ENCODE measurements around the gene EXOC6B. TPM values are rescaled to one million over a fixed set of nuclear protein-coding genes. Genes with fewer than 3 reads are reported as not detected.

EXOC6B gene
- total RNA-seq, 1 donor from 2014 or later, result 7.7 TPM

DNA sequence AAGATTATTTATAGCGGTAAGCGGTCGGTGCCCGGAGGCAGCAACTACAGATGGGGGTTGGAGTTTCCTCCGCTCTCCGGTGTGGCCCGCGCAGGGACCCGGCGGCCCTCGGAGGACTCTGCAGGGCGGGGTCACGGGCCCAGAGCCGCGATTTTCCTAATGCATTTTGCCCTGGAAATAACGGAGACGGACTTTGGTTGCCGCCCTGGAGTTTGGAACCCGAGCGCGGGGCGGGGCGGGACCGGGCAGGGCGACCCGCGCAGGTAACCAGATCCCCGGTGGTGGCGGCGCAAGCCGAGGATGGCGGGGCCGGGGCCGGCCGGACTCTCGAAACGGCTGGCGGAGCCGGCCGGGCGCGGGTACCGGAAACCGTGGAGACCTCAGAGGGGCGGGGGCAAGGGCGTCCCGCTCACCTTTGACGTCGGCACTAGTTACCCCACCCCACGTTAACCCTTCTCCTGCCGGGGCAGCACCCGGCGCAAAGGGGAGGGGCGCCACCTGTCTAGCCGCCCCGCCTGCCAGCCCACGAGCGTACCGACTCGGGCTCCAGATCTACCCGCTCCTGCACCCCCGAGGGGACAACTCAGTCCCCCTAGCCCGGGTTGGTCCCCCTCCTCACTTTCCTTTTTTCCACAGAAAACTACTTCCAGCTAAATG lies 681.1 kb downstream of the EXOC6B start:
- TF ChIP-seq, protein P1, sequence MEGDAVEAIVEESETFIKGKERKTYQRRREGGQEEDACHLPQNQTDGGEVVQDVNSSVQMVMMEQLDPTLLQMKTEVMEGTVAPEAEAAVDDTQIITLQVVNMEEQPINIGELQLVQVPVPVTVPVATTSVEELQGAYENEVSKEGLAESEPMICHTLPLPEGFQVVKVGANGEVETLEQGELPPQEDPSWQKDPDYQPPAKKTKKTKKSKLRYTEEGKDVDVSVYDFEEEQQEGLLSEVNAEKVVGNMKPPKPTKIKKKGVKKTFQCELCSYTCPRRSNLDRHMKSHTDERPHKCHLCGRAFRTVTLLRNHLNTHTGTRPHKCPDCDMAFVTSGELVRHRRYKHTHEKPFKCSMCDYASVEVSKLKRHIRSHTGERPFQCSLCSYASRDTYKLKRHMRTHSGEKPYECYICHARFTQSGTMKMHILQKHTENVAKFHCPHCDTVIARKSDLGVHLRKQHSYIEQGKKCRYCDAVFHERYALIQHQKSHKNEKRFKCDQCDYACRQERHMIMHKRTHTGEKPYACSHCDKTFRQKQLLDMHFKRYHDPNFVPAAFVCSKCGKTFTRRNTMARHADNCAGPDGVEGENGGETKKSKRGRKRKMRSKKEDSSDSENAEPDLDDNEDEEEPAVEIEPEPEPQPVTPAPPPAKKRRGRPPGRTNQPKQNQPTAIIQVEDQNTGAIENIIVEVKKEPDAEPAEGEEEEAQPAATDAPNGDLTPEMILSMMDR (conservative IDR thresholded peaks at IDR 0.05; ENCODE audit: low read depth, low read length), result no peak
- peak overlapping the region; percentile 38 for H3K4me3 ChIP-seq (ENCODE audit: low read depth, low read length)
- DNase-seq (ENCODE audit: low read depth), result no peak

DNA sequence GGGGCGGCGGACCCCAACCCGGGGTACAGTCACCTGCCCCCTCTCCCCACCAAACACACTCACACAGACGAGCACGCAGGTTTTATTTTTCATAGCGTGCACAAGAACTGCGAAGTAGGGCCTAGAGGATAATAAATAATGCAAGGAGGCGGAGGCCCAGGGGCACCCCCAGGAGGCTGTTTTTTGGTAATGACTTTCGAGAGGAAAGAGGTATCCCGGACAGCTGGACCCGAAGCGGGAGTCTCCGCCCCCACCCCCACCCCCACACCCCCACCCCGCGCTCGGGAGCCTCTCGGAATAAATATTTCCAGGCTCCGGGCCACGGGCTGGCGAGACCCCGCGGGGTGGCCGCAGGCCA lies 681.6 kb downstream of the EXOC6B start:
- DNase-seq (ENCODE audit: low read depth), result no peak
- TF ChIP-seq, protein P1 (conservative IDR thresholded peaks at IDR 0.05; ENCODE audit: low read depth, low read length), result no peak
- peak overlapping the region; percentile 38 for H3K4me3 ChIP-seq (ENCODE audit: low read depth, low read length)

DNA sequence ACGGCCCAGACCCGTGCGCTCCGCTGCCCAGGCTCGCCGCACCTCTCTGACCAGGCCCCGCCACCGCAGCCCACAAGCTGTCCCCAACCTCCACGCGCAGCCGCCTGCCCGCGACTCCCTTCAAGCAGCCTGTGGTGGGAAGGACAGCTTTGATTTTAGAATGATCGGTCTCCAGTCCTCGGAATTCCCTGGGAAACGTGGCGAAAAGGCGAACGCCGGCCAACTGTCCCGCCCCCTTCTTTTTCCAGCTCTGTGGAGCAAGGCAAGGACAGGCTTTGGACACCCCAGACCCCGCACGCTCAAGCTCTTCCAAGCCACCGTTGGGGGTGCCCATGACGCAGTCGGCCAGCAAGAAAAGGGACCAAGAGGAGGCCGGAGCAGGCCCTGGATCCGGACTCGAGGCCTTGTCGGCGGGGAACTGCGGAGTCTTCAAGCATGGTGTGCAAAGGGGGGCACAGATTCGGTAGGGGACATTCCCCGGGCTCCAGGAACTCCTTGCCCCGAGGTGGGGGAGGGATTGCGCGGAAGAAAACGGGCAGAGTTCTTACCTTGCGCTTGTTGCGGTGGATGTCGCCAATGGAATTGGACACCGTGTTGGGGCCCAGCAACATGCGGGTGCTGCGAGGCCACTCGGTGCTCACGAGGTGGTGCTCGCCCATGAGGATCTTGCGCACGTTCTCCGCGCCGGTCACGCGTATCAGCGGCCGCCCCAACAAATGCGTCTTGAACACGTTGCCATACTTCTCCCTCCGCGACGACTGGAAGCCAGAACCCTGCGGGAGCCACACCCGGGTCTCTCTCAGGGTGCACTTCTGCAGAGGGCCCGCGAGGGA lies 682.2 kb downstream of the EXOC6B start:
- TF ChIP-seq, protein P1 (conservative IDR thresholded peaks at IDR 0.05; ENCODE audit: low read depth, low read length), result no peak
- H3K4me3 ChIP-seq (ENCODE audit: low read depth, low read length), result peak overlapping the region; percentile 7
- no peak for DNase-seq (ENCODE audit: low read depth)

DNA sequence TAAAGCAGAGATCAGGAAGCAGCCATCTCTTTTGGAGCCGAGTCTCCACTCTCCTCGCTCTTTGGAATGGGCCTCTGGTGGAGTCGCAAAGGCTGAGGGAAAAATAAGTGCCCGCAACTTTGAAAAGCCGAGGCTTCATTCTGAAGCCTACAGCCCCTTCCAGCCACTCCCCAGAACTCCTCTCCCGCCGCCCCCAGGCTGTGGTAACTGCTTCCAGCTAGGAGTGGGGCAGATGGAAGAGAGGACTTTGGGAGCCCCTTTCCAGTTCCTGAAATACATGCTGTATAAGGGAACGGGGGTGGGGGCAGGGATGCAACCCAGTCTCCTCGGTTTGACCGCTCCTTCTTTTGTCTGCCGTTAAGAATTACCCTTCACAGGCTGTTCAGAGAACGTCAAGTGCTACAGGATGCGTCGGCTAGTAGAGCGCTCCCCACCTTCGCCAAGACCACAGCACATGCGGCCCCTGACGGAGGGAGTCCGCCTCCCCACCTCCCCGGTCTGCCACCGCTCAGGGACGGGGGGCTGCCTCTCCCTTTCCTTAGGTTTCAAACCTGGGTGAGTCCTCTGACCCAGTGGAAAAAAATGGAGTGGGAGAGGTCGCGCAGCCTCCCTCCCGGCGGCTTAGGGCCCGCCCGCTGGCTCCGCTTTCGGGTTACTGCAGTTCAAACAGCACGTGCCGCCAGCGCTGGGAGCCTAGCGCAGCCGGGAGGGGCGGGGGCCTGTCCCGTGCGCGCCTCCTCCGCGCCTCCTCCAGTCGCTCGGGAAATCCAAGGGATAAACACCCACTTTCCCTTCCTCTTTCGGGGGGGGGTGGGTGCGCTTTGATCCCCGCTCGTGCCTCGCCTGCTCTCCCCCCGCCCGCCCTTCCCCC lies 683.0 kb downstream of the EXOC6B start:
- DNase-seq (ENCODE audit: low read depth), result no peak
- TF ChIP-seq, protein P1 (conservative IDR thresholded peaks at IDR 0.05; ENCODE audit: low read depth, low read length), result no peak
- peak overlapping the region; percentile 7 for H3K4me3 ChIP-seq (ENCODE audit: low read depth, low read length)

DNA sequence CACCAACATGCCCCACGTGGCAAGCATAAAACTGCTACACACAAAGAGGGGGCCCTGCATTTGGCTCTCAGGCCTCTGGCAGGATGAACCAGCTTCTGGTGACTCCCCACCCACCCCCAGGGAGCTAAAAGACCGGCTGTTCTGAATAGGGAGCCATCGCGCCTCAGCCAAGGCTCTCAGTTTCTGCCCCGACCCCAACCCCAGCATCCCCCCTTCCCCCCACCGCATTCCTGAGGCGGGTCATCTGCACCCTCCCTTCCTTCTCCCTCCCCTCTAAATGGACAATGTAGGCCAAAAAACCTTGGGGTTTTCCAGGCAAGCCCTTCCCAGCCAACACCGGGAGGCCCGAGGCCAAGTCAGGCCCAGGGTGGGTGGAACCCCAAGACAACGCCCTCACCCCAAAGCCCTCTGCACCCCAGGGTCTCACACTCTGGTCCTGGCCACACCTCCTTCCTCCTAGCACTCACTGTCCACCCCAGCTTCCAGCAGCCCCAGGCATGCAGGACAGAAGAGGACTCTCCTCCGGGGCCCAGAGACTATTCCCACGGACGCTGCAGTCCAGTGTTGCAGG lies 683.9 kb downstream of the EXOC6B start:
- H3K4me3 ChIP-seq (ENCODE audit: low read depth, low read length), result no peak overlapping the region
- TF ChIP-seq, protein P1 (conservative IDR thresholded peaks at IDR 0.05; ENCODE audit: low read depth, low read length), result no peak
- DNase-seq (ENCODE audit: low read depth), result no peak

DNA sequence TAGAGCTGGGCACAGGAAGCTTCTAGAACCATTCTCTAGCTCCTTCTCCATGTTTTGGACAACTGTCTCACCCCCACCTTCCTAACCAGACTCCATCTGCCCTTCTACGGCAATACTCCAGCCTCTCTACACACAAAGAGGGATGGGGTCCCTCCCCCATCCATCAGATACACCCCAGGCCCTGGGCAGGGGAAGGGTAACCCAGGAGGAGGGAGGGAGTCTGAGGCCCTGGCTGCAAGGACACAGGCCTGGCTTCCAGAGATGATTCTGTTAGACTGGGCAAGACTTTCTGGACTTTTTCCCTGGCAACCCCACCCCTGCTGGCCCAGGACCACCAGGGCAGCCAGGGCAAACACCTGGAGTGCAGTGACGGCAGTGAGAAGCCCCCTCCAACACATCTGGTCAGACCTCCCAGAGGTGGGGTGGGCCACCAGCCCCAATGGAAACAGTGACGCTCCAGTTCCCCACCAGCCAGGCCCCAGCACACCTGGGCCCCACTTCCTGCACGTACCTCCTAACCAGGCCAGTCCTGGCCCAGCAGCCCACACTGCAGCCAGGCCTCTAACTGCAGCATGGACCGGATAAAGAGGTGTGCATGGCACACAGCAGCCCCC lies 684.7 kb downstream of the EXOC6B start:
- TF ChIP-seq, protein P1 (conservative IDR thresholded peaks at IDR 0.05; ENCODE audit: low read depth, low read length), result no peak
- H3K4me3 ChIP-seq (ENCODE audit: low read depth, low read length), result no peak overlapping the region
- no peak for DNase-seq (ENCODE audit: low read depth)

Data from epithelial cell of proximal tubule (primary cell).